GM12878 (cell line): ENCODE results near the gene DLGAP3. TPM values are rescaled to one million over a fixed set of nuclear protein-coding genes. Genes with fewer than 3 reads are reported as not detected.

Experiments used
- ATAC-seq: fragments of 200-7000 bp; cut with Tn5 transposase; 3 replicates; pipeline ENCODE4 v1.9.1; 2020; ENCODE audit warnings: mild to moderate bottlenecking, moderate library complexity
- BruUV-seq: library from RNA; stranded (reverse); fragments of 400-500 nt; replicated peaks from 2 replicates; lab custom pipeline; 2021; lab: Mats Ljungman, UMichigan
- CTCF ChIA-PET: fragments of 300-600 bp; sonication (Branson Sonifier 250); formaldehyde crosslinking; extraction: SDS; loops from one replicate; lab custom pipeline; 2021; ENCODE audit warnings: inconsistent platforms; lab: Yijun Ruan, JAX
- POLR2A ChIA-PET: fragments of 350-600 bp; formaldehyde crosslinking; extraction: SDS; loops from one replicate; lab custom pipeline; 2021; ENCODE audit warnings: inconsistent platforms; lab: Charles Lee
- RAD21 ChIA-PET: fragments of 300-600 bp; sonication (Branson Sonifier 250); formaldehyde crosslinking; loops from one replicate; lab custom pipeline; 2023; ENCODE audit warnings: antibody characterized with exemption; ENCODE audit not compliant: unreplicated experiment; lab: Charles Lee
- SMC1A ChIA-PET: fragments of 300-600 bp; sonication (Branson Sonifier 250); formaldehyde crosslinking; loops from one replicate; lab custom pipeline; 2023; ENCODE audit not compliant: unreplicated experiment, uncharacterized antibody; lab: Charles Lee
- DNase-seq: peaks from one replicate; pipeline ENCODE4 v3.0.0-alpha.2; 2011; ENCODE audit warnings: low read depth, low spot score
- FAIRE-seq: peaks from 3 replicates; lab custom pipeline; 2011; peaks lifted over from hg19 to GRCh38; lab: Jason Lieb, UNC
- H2AFZ ChIP-seq: 2 replicates; pipeline ENCODE4 v1.6.0; 2011; ENCODE audit warnings: low read depth, low read length, control low read depth; ENCODE audit not compliant: control insufficient read depth
- H3K27ac ChIP-seq: 2 replicates; pipeline ENCODE4 v1.5.1; 2011; ENCODE audit warnings: control low read depth; ENCODE audit not compliant: control insufficient read depth, insufficient read depth
- H3K27me3 ChIP-seq, 2 experiments: replicated peaks in 1 of 2; 2 replicates each; pipeline versions ENCODE4 v1.6.0 to v1.6.1; 2011; ENCODE audit warnings: low read length in 1 of 2; ENCODE audit not compliant: control insufficient read depth in 2 of 2, insufficient read depth in 2 of 2
- H3K36me3 ChIP-seq, 2 experiments: 2 replicates each; pipeline ENCODE4 v1.5.1; 2011; ENCODE audit warnings: low read length in 1 of 2; ENCODE audit not compliant: control insufficient read depth in 2 of 2, insufficient read depth in 2 of 2
- H3K4me1 ChIP-seq: 2 replicates; pipeline ENCODE4 v1.6.1; 2011; ENCODE audit warnings: mild to moderate bottlenecking, low read length, moderate library complexity, mixed read lengths; ENCODE audit not compliant: control insufficient read depth, insufficient read depth
- H3K4me2 ChIP-seq: 2 replicates; pipeline ENCODE4 v1.6.0; 2011; ENCODE audit warnings: control low read depth; ENCODE audit not compliant: control insufficient read depth, insufficient read depth
- H3K4me3 ChIP-seq: fragments of 200-600 bp; sonication (generic); 2 replicates; pipeline ENCODE4 v1.5.1; 2016
- H3K79me2 ChIP-seq: 2 replicates; pipeline ENCODE4 v1.6.0; 2011; ENCODE audit warnings: low read length; ENCODE audit not compliant: control insufficient read depth, insufficient read depth
- H3K9ac ChIP-seq: 2 replicates; pipeline ENCODE4 v1.8.0; 2011; ENCODE audit warnings: low read length, control low read depth, mixed read lengths; ENCODE audit not compliant: control insufficient read depth, insufficient read depth
- H3K9me3 ChIP-seq: replicated peaks from 3 replicates; pipeline ENCODE4 v1.5.1; 2011; ENCODE audit warnings: mild to moderate bottlenecking, low read length; ENCODE audit not compliant: control insufficient read depth, insufficient read depth
- H4K20me1 ChIP-seq: 2 replicates; pipeline ENCODE4 v1.6.0; 2011; ENCODE audit not compliant: control insufficient read depth, insufficient read depth
- IKZF2 ChIP-seq, 2 experiments: fragments of 450-650 bp; IDR thresholded peaks; 2 replicates each; pipeline ENCODE4 v1.6.1; 2017; ENCODE audit warnings: mild to moderate bottlenecking in 2 of 2, moderate library complexity in 2 of 2
- LARP7 ChIP-seq: fragments of 450-650 bp; IDR thresholded peaks from 2 replicates; pipeline ENCODE4 v1.6.1; 2017; ENCODE audit warnings: mild to moderate bottlenecking
- NR2C1 ChIP-seq: fragments of 450-650 bp; IDR thresholded peaks from 2 replicates; pipeline ENCODE4 v1.6.1; 2017; ENCODE audit warnings: antibody characterized with exemption, mild to moderate bottlenecking, moderate library complexity
- WGBS: methylation state at CpG from one replicate; pipeline ENCODE4 v1.1.6; 2016; ENCODE audit warnings: low lambda C conversion rate; ENCODE audit not compliant: insufficient replicate concordance, insufficient coverage; ENCODE audit errors: missing lambda C conversion rate; 5-methylcytosine and 5-hydroxymethylcytosine counted together
- in situ Hi-C: fragments of 300-500 bp; cut with MboI; formaldehyde crosslinking; loops from 9 replicates; pipeline ENCODE4 v1.14.3; 2018; ENCODE audit warnings: mixed read lengths
- intact Hi-C: fragments of 100-400 bp; cut with micrococcal nuclease; formaldehyde crosslinking; loops from one replicate; pipeline ENCODE4 v1.14.2; 2022; ENCODE audit not compliant: unreplicated experiment
- polyA plus RNA-seq, 11 experiments: library from polyadenylated mRNA; depleted of rRNA in 4 of 11; unstranded in 6 of 11; stranded (reverse) in 5 of 11; fragments of >200 nt; fragmentation: Nextera tagmentation in 4 of 11; fragmentation: Illumina TruSeq in 1 of 11; extraction: Ambion mirVana in 4 of 11; extraction: Trizol in 1 of 11; gene quantifications; 1 replicate in 1 of 11; 2 replicates in 10 of 11; pipeline versions ENCODE4 v1.2.1 to v1.2.3, GENCODE V29; 2011 to 2016; ENCODE audit warnings: inconsistent platforms in 2 of 11, missing spikeins in 2 of 11, low read depth in 1 of 11
- total RNA-seq, 4 experiments: library from RNA; depleted of rRNA in 3 of 4; stranded (reverse); fragments of >200 nt in 3 of 4; fragmentation: Illumina TruSeq in 1 of 4; extraction: Trizol in 1 of 4; gene quantifications; 2 replicates each; pipeline versions ENCODE4 v1.2.1 to v1.2.3, GENCODE V29; 2013 to 2021
- TF ChIP-seq, protein P1 (sequence below): fragments of 450-650 bp; IDR thresholded peaks from 2 replicates; pipeline ENCODE4 v1.6.1; 2016; ENCODE audit warnings: mild to moderate bottlenecking

The DLGAP3 gene
- total and polyA plus RNA-seq, 10 of the 15 experiments (the other 5 are each of a cell fraction or from before 2014, with no cell fraction given): 0.03 to 0.15 (median 0.08) TPM; not detected in 4

DNA sequence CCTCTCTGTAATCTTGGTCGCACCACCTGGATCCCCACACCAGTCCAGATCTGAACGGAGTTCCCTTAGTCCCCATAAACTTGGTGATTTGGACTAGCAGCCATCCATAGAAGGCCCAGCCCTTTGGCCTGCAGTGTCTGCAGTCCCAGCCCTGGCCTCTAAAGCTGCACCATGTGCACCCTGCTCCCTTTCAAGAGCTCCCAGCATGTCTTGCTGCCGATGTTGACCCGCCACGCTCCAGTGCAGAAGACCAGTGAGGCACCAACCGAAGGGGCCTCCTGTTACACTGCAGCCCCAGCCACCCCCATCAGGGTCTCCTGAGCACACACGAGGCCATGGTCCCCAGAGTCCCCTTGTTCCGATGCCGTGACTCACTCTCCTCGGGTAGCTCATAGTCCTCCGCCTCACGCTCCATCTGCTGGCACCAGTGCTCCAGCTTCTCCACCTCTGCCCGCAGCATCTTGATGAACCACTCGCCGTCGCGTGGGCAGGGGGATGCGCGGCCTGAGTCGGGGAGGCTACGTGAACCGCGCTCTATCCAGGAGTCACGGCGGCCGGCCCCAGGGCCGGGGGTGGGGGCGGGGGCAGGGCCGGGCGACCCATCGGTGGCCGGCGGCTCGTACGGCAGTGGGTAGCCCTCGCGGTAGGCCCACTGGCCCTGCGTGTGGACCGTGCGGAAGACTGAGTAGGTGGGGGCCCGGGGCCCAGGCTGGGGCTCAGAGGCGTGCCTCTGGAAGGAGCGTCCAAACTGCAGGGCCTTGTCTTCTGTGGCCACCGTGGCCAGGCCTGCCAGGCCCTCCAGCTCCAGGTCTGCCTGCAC, 61.0 kb downstream of the DLGAP3 start:
- H3K27me3 ChIP-seq: peaks cover 0 to 5% of the 10 kb centered on the region in 2 experiments; a peak in 1 of 4 replicates
- H3K4me1 ChIP-seq: peaks cover 4% of the 10 kb centered on the region; the same call in 1 of the 2 replicates
- H2AFZ ChIP-seq: no peak overlapping the region
- TF ChIP-seq LARP7 (no peak), IKZF2 (IDR thresholded peaks at IDR 0.05) (no peak), NR2C1 (no peak)
- TF ChIP-seq, protein P1, sequence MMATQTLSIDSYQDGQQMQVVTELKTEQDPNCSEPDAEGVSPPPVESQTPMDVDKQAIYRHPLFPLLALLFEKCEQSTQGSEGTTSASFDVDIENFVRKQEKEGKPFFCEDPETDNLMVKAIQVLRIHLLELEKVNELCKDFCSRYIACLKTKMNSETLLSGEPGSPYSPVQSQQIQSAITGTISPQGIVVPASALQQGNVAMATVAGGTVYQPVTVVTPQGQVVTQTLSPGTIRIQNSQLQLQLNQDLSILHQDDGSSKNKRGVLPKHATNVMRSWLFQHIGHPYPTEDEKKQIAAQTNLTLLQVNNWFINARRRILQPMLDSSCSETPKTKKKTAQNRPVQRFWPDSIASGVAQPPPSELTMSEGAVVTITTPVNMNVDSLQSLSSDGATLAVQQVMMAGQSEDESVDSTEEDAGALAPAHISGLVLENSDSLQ: no peak
- TF ChIP-seq, all 136 proteins: peak for 0
- in situ Hi-C loops (no loop called here), intact Hi-C loops (no loop called here)
- ChIA-PET SMC1A (no interaction called here), RAD21 (interaction anchor here (0.6 kb wide), 1 partner anchor 814 kb away, joined by 3 read pairs; no protein-coding TSS in a partner anchor), POLR2A (interaction anchor here (0.6 kb wide), 1 partner anchor 279 kb away, joined by 3 read pairs; no protein-coding TSS in a partner anchor), CTCF (interaction anchor here (1.5 kb wide), 2 partner anchors 8 to 82 kb away, joined by 5 read pairs; partner anchors contain the start of gene SMIM12)
- FAIRE-seq (no peak), DNase-seq (no peak), ATAC-seq (no peak)
- no peak overlapping the region for H3K4me3 ChIP-seq
- H3K27ac ChIP-seq: no peak overlapping the region
- H3K9ac ChIP-seq: no peak overlapping the region
- no peaks in the 10 kb centered on the region for H4K20me1 ChIP-seq
- H3K79me2 ChIP-seq: no peaks in the 10 kb centered on the region
- no peaks in the 10 kb centered on the region for H3K36me3 ChIP-seq
- no TSS peak for BruUV-seq
- no peaks in the 10 kb centered on the region for H3K9me3 ChIP-seq
- WGBS: 82% methylated on average over 30 of the region's 44 CpGs
- no peak overlapping the region for H3K4me2 ChIP-seq
